Ovary (tissue), 10 donors: ENCODE results near the gene STAC2. TPM values are rescaled to one million over a fixed set of nuclear protein-coding genes. Genes with fewer than 3 reads are reported as not detected.

ENCODE experiments used
- DNase-seq, 5 donors: peaks; one replicate each; pipeline ENCODE4 v3.0.0-alpha.2; 2019 to 2020
- H3K27ac ChIP-seq, 2 donors: fragments of 200-600 bp; one replicate each; pipeline versions ENCODE4 v1.5.1 to v1.8.0; 2019 to 2022
- H3K27me3 ChIP-seq: fragments of 200-600 bp; one replicate; pipeline ENCODE4 v1.8.0; 2022
- H3K36me3 ChIP-seq: fragments of 200-600 bp; sonication (generic); one replicate; pipeline ENCODE4 v1.5.1; 2019
- H3K4me1 ChIP-seq: one replicate; pipeline ENCODE4 v1.8.1; 2013; ENCODE audit warnings: mild to moderate bottlenecking, moderate library complexity; ENCODE audit not compliant: insufficient read depth
- H3K4me3 ChIP-seq: fragments of 200-600 bp; sonication (generic); one replicate; pipeline ENCODE4 v1.5.1; 2017
- H3K9me3 ChIP-seq, 2 donors: fragments of 200-600 bp in 1 of 2; sonication (generic) in 1 of 2; one replicate each; pipeline versions ENCODE4 v1.5.1 to v1.8.1; 2013 to 2019; ENCODE audit warnings: mild to moderate bottlenecking in 1 of 2, moderate library complexity in 1 of 2
- CTCF ChIP-seq, 3 donors: fragments of 450-650 bp in 2 of 3; fragments of 200-600 bp in 1 of 3; IDR thresholded peaks; one replicate each; pipeline versions ENCODE4 v1.5.1 to v1.8.0; 2016 to 2022; ENCODE audit warnings: antibody characterized with exemption in 3 of 3, mild to moderate bottlenecking in 1 of 3
- EP300 ChIP-seq: sonication (generic); formaldehyde crosslinking; IDR thresholded peaks from one replicate; pipeline ENCODE4 v1.6.1; 2017; ENCODE audit warnings: antibody characterized with exemption
- POLR2A ChIP-seq: fragments of 450-650 bp; IDR thresholded peaks from one replicate; pipeline ENCODE4 v1.6.1; 2017; ENCODE audit warnings: antibody characterized with exemption, mild to moderate bottlenecking, moderate library complexity
- WGBS, 3 donors: extraction: QIAGEN DNeasy Blood & Tissue Kit in 1 of 3; methylation state at CpG; one replicate each; pipeline versions ENCODE4 v1.1.5 to v1.1.7; 2013 to 2017; 5-methylcytosine and 5-hydroxymethylcytosine counted together
- intact Hi-C, 4 donors: fragments of 100-400 bp; cut with DNase I; formaldehyde crosslinking; loops; one replicate each; pipeline versions ENCODE4 v1.11.0 to v1.15.1; 2022 to 2023
- long read RNA-seq, 3 donors: library from polyadenylated mRNA in 2 of 3; unstranded in 2 of 3; transcript quantifications; one replicate each; pipeline ENCODE4 v2.0.0 and lab custom pipeline, GENCODE V29; 2021 to 2026
- polyA plus RNA-seq, 2 donors: library from polyadenylated mRNA; stranded (reverse); fragments of 200-250 nt in 1 of 2; fragments of 350-450 nt in 1 of 2; fragmentation: Illumina TruSeq in 1 of 2; extraction: RNeasy Lipid Tissue Mini Kit (QIAGEN cat#74804) in 1 of 2; gene quantifications; one replicate each; pipeline ENCODE4 v1.2.3, GENCODE V29; 2013 to 2014
- total RNA-seq, 7 donors: library from RNA; depleted of rRNA in 2 of 7; stranded (reverse); fragments of >200 nt in 2 of 7; fragmentation: NEBNext Ultra II Directional in 3 of 7; extraction: Animal tissue kit (Norgen Biotek cat#: 25700) in 3 of 7; gene quantifications; one replicate each; pipeline versions ENCODE4 v1.1.0 to v1.2.4, GENCODE V29; 2016 to 2023
- donor health status: DM: no; HTN: no; CAD: no; lungs with moderate emphysema.
- donor health status: DM: no; HTN: no; CAD: no.
- donor health status: Bipolar disorder and iron deficiency.
- donor health status: DM: yes; HTN: yes; CAD: no.
- donor health status: DM: no; HTN: no; CAD: no.
- donor health status: DM: yes; HTN: yes; CAD: no.

Gene STAC2
- total RNA-seq: 1 to 10 TPM in 2 of 7 donors, under 1 TPM in 4, not detected in 1; 0.43 to 5.4 (median 0.73) TPM
- polyA plus RNA-seq: under 1 TPM; 0.29 to 0.67 TPM
- long read RNA-seq, donor 1, partial matches to known transcripts: 0 of 3 reads
- long read RNA-seq, donor 1, other reads (novel, unspliced or antisense): 3 of 3 reads
- long read RNA-seq, donor 2, partial matches to known transcripts: 12 of 13 reads
- long read RNA-seq, donor 2, other reads (novel, unspliced or antisense): 0 of 13 reads
- long read RNA-seq, donor 3, partial matches to known transcripts: 0 of 2 reads
- long read RNA-seq, donor 3, other reads (novel, unspliced or antisense): 2 of 2 reads

- intact Hi-C loops: loop anchor here in 1 of 4 donors (10.0 kb wide), 1 partner anchor 839 kb away; the partner anchor contains the start of gene THRA
Observed at GRCh38 chr17:39225308-39225958, at the start of gene STAC2. Gene STAC2 (minus strand): TSS chr17:39225945. CDS start chr17:39225502, 443 bp downstream.

GRCh38 chr17:39271546-39271945 is 45.8 kb upstream of the STAC2 start:
- Histone ChIP-seq H3K27ac (no peak overlapping the region), H3K9me3 (no peaks in the 10 kb centered on the region), H3K36me3 (no peaks in the 10 kb centered on the region), H3K4me1 (no peaks in the 10 kb centered on the region), H3K4me3 (no peak overlapping the region), H3K27me3 (no peaks in the 10 kb centered on the region)
- DNase-seq: no peak
- WGBS, 3 donors: 91 to 95% (median 94%) methylated on average over 3 of the region's 3 CpGs
- intact Hi-C loops: no loop called here
- TF ChIP-seq EP300 (no peak), CTCF (IDR thresholded peaks at IDR 0.05) (no peak), POLR2A (no peak)

More at GRCh38 chr17:39225308-39225958, at the start of gene STAC2:
- Histone ChIP-seq H3K4me3 (peak within 1 kb of the TSS; percentile 42), H3K27me3 (no peaks in the 10 kb centered on the region), H3K27ac (no peak within 1 kb of the TSS), H3K36me3 (no peaks in the 10 kb centered on the region), H3K4me1 (peaks cover 2% of the 10 kb centered on the region), H3K9me3 (no peaks in the 10 kb centered on the region)
- no peak for DNase-seq
- TF ChIP-seq POLR2A (no peak), CTCF (IDR thresholded peaks at IDR 0.05) (no peak), EP300 (no peak)
- WGBS, 3 donors: 1 to 2% (median 1%) methylated on average over 20 to 70 of the region's 71 CpGs

- no peak for DNase-seq
- no peak overlapping the region for H3K4me3 ChIP-seq
- 29 to 35% (median 32%) methylated on average over 3 of the region's 3 CpGs for WGBS, 3 donors
- no peaks in the 10 kb centered on the region for H3K4me1 ChIP-seq
- no peak for TF ChIP-seq POLR2A
- TF ChIP-seq EP300: no peak
- peak in 1 of 3 donors; percentile 18 for TF ChIP-seq CTCF (IDR thresholded peaks at IDR 0.05)
- no peaks in the 10 kb centered on the region for H3K36me3 ChIP-seq
- no peaks in the 10 kb centered on the region for H3K27me3 ChIP-seq
- intact Hi-C loops: no loop called here
- H3K27ac ChIP-seq: no peak overlapping the region
- no peaks in the 10 kb centered on the region for H3K9me3 ChIP-seq
Observed at GRCh38 chr17:39270923-39271322, 45.2 kb upstream of the STAC2 start.

GRCh38 chr17:39264119-39264518 is 38.4 kb upstream of the STAC2 start:
- Histone ChIP-seq H3K27me3 (no peaks in the 10 kb centered on the region), H3K36me3 (no peaks in the 10 kb centered on the region), H3K4me1 (no peaks in the 10 kb centered on the region), H3K4me3 (no peak overlapping the region), H3K9me3 (no peaks in the 10 kb centered on the region), H3K27ac (no peak overlapping the region)
- WGBS, 3 donors: 76 to 81% (median 77%) methylated on average over 5 of the region's 5 CpGs
- no peak for DNase-seq
- TF ChIP-seq POLR2A (no peak), CTCF (IDR thresholded peaks at IDR 0.05) (no peak), EP300 (no peak)
- intact Hi-C loops: no loop called here
